ENCODE data around the gene NFX1.

DNA sequence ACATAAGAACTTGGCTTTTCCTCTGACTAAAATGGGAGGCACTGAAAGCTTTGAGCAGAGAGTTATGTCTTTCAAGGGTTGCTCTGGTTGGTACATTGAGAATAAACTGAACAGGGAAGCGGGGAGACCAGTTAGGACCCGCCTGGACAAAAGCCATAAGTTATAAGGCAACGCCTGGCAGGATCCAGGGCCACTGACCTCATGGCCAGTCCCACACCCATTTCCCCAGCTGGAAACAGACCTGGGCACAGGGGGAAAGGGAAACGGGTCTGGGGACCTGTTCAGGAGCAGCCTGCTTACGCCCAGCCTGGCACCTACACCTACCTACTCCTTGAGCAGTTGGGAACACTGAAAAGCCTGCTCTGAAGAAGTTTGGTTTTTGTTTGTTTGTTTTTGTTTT is 49.0 kb upstream of the NFX1 start:
- TF ChIP-seq EZH2 (IDR thresholded peaks at IDR 0.05) (no peak), POLR2AphosphoS5 (IDR thresholded peaks at IDR 0.05; ENCODE audit: borderline replicate concordance, low read depth, low read length) (no peak), FOXP2 (optimal IDR thresholded peaks at IDR 0.05; ENCODE audit: control extremely low read depth, extremely low read length, insufficient read depth) (no peak)
